HEK293 (cell line): ENCODE results near the gene AGPAT1.

Experiments used
- CTCF ChIA-PET: fragments of 350-600 bp; formaldehyde crosslinking; extraction: SDS; loops from one replicate; lab custom pipeline; 2021; ENCODE audit warnings: antibody characterized with exemption; lab: Yijun Ruan, JAX
- POLR2A ChIA-PET: fragments of 300-600 bp; formaldehyde crosslinking; extraction: SDS; loops from one replicate; lab custom pipeline; 2020; ENCODE audit warnings: antibody characterized with exemption, inconsistent platforms; lab: Yijun Ruan, JAX
- H3K27ac ChIP-seq: fragments of 200-500 bp; sonication (Bioruptor generic); 2 replicates; pipeline ENCODE4 v1.5.1; 2014; ENCODE audit warnings: low read depth, low read length, control low read depth, inconsistent platforms; ENCODE audit errors: extremely low read depth
- H3K36me3 ChIP-seq, 2 experiments: fragments of 200-500 bp in 1 of 2; sonication (Bioruptor generic) in 1 of 2; 1 replicate in 1 of 2; 2 replicates in 1 of 2; pipeline ENCODE4 v1.5.1; 2014 to 2017; ENCODE audit warnings: inconsistent platforms in 2 of 2, low read length in 2 of 2; ENCODE audit not compliant: control insufficient read depth in 2 of 2, insufficient read depth in 1 of 2
- H3K4me1 ChIP-seq: fragments of 200-500 bp; sonication (Bioruptor generic); 2 replicates; pipeline ENCODE4 v1.5.1; 2014; ENCODE audit warnings: mild to moderate bottlenecking, low read length, inconsistent platforms; ENCODE audit not compliant: control insufficient read depth, insufficient read depth
- H3K4me3 ChIP-seq: 2 replicates; pipeline ENCODE4 v1.5.1; 2011; ENCODE audit warnings: low read depth, mild to moderate bottlenecking, control low read depth, low read length, moderate library complexity
- H3K9me3 ChIP-seq: fragments of 200-500 bp; sonication (Bioruptor generic); 2 replicates; pipeline ENCODE4 v1.5.1; 2014; ENCODE audit warnings: low read depth, low read length, inconsistent platforms; ENCODE audit not compliant: control insufficient read depth, insufficient read depth
- BCL11B ChIP-seq: fragments of 450-650 bp; formaldehyde crosslinking; IDR thresholded peaks from 2 replicates; pipeline ENCODE4 v1.5.1; 2016; ENCODE audit warnings: low read depth, missing biosample characterization, missing genetic modification characterization
- EGR2 ChIP-seq: fragments of 450-650 bp; formaldehyde crosslinking; IDR thresholded peaks from 2 replicates; pipeline ENCODE4 v1.5.1; 2016; ENCODE audit warnings: low read depth, missing biosample characterization, missing genetic modification characterization
- GLIS2 ChIP-seq: fragments of 450-650 bp; formaldehyde crosslinking; IDR thresholded peaks from 2 replicates; pipeline ENCODE4 v1.5.1; 2016; ENCODE audit warnings: missing biosample characterization, missing genetic modification characterization
- IKZF3 ChIP-seq: fragments of 450-650 bp; IDR thresholded peaks from 2 replicates; pipeline ENCODE4 v1.5.0; 2018; ENCODE audit warnings: missing biosample characterization, mild to moderate bottlenecking, missing genetic modification characterization, moderate library complexity
- KLF1 ChIP-seq: fragments of 450-650 bp; formaldehyde crosslinking; IDR thresholded peaks from 2 replicates; pipeline ENCODE4 v1.5.1; 2016; ENCODE audit warnings: missing biosample characterization, missing genetic modification characterization
- MYNN ChIP-seq: fragments of 450-650 bp; formaldehyde crosslinking; IDR thresholded peaks from 2 replicates; pipeline ENCODE4 v1.5.1; 2016; ENCODE audit warnings: missing biosample characterization, missing genetic modification characterization, borderline replicate concordance
- PRDM1 ChIP-seq: fragments of 450-650 bp; formaldehyde crosslinking; IDR thresholded peaks from 2 replicates; pipeline ENCODE4; 2016; ENCODE audit warnings: missing biosample characterization, missing genetic modification characterization
- SP3 ChIP-seq: fragments of 450-650 bp; formaldehyde crosslinking; IDR thresholded peaks from 2 replicates; pipeline ENCODE4 v1.5.1; 2016; ENCODE audit warnings: missing biosample characterization, missing genetic modification characterization
- SP7 ChIP-seq: fragments of 450-650 bp; formaldehyde crosslinking; IDR thresholded peaks from 2 replicates; pipeline ENCODE4 v1.5.1; 2016; ENCODE audit warnings: missing biosample characterization, missing genetic modification characterization
- TRIM28 ChIP-seq: IDR thresholded peaks from 2 replicates; pipeline ENCODE4 v1.6.1; 2011; ENCODE audit warnings: low read length, control low read depth, borderline replicate concordance
- ZFP41 ChIP-seq: fragments of 450-650 bp; formaldehyde crosslinking; IDR thresholded peaks from 2 replicates; pipeline ENCODE4 v1.5.1; 2016; ENCODE audit warnings: missing biosample characterization, missing genetic modification characterization, borderline replicate concordance
- ZNF121 ChIP-seq: fragments of 450-650 bp; formaldehyde crosslinking; IDR thresholded peaks from 2 replicates; pipeline ENCODE4 v1.5.1; 2016; ENCODE audit warnings: missing biosample characterization, missing genetic modification characterization
- ZNF239 ChIP-seq: fragments of 450-650 bp; formaldehyde crosslinking; IDR thresholded peaks from 2 replicates; pipeline ENCODE4 v1.5.1; 2016; ENCODE audit warnings: missing biosample characterization, missing genetic modification characterization
- ZNF341 ChIP-seq: fragments of 450-650 bp; formaldehyde crosslinking; IDR thresholded peaks from 2 replicates; pipeline ENCODE4; 2016; ENCODE audit warnings: low read depth, missing biosample characterization, missing genetic modification characterization
- ZNF514 ChIP-seq: fragments of 450-650 bp; formaldehyde crosslinking; IDR thresholded peaks from 2 replicates; pipeline ENCODE4 v1.5.1; 2016; ENCODE audit warnings: missing biosample characterization, missing genetic modification characterization
- ZNF529 ChIP-seq: fragments of 450-650 bp; formaldehyde crosslinking; IDR thresholded peaks from 2 replicates; pipeline ENCODE4 v1.5.1; 2017; ENCODE audit warnings: missing genetic modification characterization, missing biosample characterization; ENCODE audit not compliant: insufficient replicate concordance
- ZNF549 ChIP-seq: fragments of 450-650 bp; IDR thresholded peaks from 2 replicates; pipeline ENCODE4 v1.5.1; 2018; ENCODE audit warnings: missing biosample characterization, missing genetic modification characterization, mild to moderate bottlenecking, inconsistent platforms, moderate library complexity
- ZNF621 ChIP-seq: fragments of 450-650 bp; formaldehyde crosslinking; IDR thresholded peaks from 2 replicates; pipeline ENCODE4 v1.5.1; 2017; ENCODE audit warnings: missing biosample characterization, missing genetic modification characterization
- ZNF768 ChIP-seq: fragments of 450-650 bp; formaldehyde crosslinking; IDR thresholded peaks from 2 replicates; pipeline ENCODE4 v1.5.1; 2018; ENCODE audit warnings: missing biosample characterization, mild to moderate bottlenecking, missing genetic modification characterization
- TF ChIP-seq, protein P1 (sequence below): fragments of 450-650 bp; formaldehyde crosslinking; IDR thresholded peaks from 2 replicates; pipeline ENCODE4 v1.5.1; 2016; ENCODE audit warnings: missing biosample characterization, missing genetic modification characterization
- TF ChIP-seq, protein P2 (sequence below): fragments of 450-650 bp; formaldehyde crosslinking; IDR thresholded peaks from 2 replicates; pipeline ENCODE4 v1.5.1; 2016; ENCODE audit warnings: missing biosample characterization, missing genetic modification characterization
- TF ChIP-seq, protein P3 (sequence below): fragments of 450-650 bp; formaldehyde crosslinking; IDR thresholded peaks from 2 replicates; pipeline ENCODE4 v1.5.1; 2016; ENCODE audit warnings: missing biosample characterization, missing genetic modification characterization
- TF ChIP-seq, protein P4 (sequence below): fragments of 450-650 bp; formaldehyde crosslinking; IDR thresholded peaks from 2 replicates; pipeline ENCODE4 v1.5.1; 2016; ENCODE audit warnings: missing biosample characterization, missing genetic modification characterization

Gene AGPAT1

DNA sequence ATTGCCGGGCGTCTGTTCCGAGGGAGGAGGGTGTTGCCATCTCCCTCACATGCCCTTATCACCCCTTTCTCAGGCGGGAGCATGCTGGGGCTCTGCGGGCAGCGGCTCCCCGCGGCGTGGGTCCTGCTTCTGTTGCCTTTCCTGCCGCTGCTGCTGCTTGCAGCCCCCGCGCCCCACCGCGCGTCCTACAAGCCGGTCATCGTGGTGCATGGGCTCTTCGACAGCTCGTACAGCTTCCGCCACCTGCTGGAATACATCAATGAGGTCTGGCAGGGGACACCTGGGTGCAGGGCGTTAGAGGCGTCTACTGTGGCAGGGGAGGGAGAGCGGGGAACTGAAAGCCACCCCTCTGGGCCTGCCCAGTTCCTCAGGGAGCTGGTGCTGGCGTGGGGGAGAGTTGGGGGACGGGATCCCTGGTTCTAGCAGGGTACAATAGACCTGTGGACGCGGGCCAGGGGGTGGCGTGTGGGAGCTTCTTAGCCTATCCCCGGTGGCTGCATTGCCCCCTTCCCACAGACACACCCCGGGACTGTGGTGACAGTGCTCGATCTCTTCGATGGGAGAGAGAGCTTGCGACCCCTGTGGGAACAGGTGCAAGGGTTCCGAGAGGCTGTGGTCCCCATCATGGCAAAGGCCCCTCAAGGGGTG, 21.2 kb downstream of the AGPAT1 start (continued):
- TF ChIP-seq ZNF239 (tag by site-specific recombination) (no peak), PRDM1 (tag by site-specific recombination) (no peak), ZNF341 (tag by site-specific recombination) (peak; percentile 60), BCL11B (tag by site-specific recombination) (no peak), EGR2 (0 out of 2 replicates have a peak, but pooled peaks have one; percentile 3), ZNF514 (tag by site-specific recombination) (no peak), SP3 (tag by site-specific recombination) (no peak), ZNF621 (no peak), GLIS2 (tag by site-specific recombination) (peak; percentile 78), ZFP41 (tag by site-specific recombination) (no peak)
- TF ChIP-seq, protein P1, sequence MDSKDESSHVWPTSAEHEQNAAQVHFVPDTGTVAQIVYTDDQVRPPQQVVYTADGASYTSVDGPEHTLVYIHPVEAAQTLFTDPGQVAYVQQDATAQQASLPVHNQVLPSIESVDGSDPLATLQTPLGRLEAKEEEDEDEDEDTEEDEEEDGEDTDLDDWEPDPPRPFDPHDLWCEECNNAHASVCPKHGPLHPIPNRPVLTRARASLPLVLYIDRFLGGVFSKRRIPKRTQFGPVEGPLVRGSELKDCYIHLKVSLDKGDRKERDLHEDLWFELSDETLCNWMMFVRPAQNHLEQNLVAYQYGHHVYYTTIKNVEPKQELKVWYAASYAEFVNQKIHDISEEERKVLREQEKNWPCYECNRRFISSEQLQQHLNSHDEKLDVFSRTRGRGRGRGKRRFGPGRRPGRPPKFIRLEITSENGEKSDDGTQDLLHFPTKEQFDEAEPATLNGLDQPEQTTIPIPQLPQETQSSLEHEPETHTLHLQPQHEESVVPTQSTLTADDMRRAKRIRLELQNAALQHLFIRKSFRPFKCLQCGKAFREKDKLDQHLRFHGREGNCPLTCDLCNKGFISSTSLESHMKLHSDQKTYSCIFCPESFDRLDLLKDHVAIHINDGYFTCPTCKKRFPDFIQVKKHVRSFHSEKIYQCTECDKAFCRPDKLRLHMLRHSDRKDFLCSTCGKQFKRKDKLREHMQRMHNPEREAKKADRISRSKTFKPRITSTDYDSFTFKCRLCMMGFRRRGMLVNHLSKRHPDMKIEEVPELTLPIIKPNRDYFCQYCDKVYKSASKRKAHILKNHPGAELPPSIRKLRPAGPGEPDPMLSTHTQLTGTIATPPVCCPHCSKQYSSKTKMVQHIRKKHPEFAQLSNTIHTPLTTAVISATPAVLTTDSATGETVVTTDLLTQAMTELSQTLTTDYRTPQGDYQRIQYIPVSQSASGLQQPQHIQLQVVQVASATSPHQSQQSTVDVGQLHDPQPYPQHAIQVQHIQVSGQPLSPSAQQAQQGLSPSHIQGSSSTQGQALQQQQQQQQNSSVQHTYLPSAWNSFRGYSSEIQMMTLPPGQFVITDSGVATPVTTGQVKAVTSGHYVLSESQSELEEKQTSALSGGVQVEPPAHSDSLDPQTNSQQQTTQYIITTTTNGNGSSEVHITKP (tag by site-specific recombination): peak; percentile 87
- TF ChIP-seq, all 188 proteins: peak for 25

DNA sequence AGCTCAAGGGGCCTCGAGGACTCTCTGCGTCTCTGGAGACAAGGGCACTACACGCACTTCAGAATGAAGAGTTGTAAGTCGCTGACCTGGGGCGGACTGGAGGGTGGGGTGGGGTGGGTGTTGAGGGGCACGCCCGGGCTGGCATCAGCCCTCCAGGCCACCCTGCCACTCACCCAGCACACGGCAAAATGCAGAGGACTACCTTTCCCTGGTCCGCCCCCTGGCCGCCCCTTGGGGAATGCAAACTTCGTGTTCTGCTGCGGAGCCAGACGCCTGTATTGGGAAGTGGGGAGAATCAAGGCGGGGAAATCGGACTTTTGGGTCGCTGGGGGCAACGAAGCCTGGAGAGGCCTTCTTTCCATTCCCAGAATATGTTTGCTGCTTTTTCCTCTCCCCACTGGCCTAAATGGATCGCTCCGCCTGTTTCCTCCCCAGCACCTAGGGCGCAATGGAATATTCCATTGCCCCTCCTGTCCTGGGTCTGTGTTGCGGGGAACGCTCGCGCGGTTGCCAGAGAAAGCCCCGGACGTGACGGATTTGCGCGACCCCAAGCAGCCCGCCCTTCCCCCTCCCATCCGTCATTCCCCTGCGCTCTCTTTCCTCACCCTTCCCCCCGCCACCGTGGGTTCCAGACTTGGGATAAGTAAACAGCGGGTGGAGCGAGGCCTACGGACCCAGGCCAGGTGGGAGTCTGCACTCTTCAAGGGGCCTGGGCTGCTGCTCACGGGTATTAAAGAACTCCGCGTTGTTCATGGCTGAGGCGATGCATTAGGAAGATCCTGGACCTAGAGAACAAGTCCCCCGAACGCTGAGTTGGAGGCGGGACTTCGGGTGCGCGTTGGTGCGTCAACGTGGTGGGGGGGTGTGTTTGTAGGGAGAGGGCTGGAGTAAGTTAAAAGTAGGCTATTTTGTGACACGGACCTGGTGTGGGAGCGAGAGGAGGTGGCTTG, 22.0 kb downstream of the AGPAT1 start, which contains the start of gene PPT2:
Gene PPT2 (plus strand): TSS at position 578 of the 950 bp plus-strand sequence. CDS start 454 bp downstream, outside the sequence.
- ChIA-PET CTCF (interaction anchor here (0.6 to 1.3 kb wide), 8 partner anchors 15 to 1223 kb away, joined by 3 to 21 read pairs (median 6); partner anchors contain the start of genes ATF6B and FKBPL), POLR2A (interaction anchor here (0.6 to 3.4 kb wide), 14 partner anchors 9 to 817 kb away, joined by 3 to 38 read pairs (median 6); partner anchors contain the start of genes AGPAT1, ATF6B, DDX39B and FKBPL)
- peak within 1 kb of the TSS; percentile 66 for H3K4me3 ChIP-seq
- peaks cover 22 to 37% of the 10 kb centered on the region in 2 experiments for H3K36me3 ChIP-seq
- H3K9me3 ChIP-seq: no peaks in the 10 kb centered on the region
- peaks cover 7% of the 10 kb centered on the region; the same call in 1 of the 2 replicates for H3K4me1 ChIP-seq
- peak within 1 kb of the TSS; percentile 80 for H3K27ac ChIP-seq
- TF ChIP-seq ZNF549 (no peak), ZNF121 (tag by site-specific recombination) (peak; percentile 79), SP7 (tag by site-specific recombination) (0 out of 2 replicates have a peak, but pooled peaks have one; percentile 39), MYNN (tag by site-specific recombination) (peak; percentile 68), IKZF3 (tag by site-specific recombination) (peak; percentile 71), TRIM28 (no peak), ZNF529 (tag by site-specific recombination) (no peak), ZNF768 (tag by site-specific recombination) (no peak), ZNF514 (tag by site-specific recombination) (no peak), KLF1 (tag by site-specific recombination) (peak; percentile 96)
- TF ChIP-seq, protein P2, sequence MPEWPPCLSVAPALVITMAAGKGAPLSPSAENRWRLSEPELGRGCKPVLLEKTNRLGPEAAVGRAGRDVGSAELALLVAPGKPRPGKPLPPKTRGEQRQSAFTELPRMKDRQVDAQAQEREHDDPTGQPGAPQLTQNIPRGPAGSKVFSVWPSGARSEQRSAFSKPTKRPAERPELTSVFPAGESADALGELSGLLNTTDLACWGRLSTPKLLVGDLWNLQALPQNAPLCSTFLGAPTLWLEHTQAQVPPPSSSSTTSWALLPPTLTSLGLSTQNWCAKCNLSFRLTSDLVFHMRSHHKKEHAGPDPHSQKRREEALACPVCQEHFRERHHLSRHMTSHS (tag by site-specific recombination): no peak
- TF ChIP-seq, protein P3, sequence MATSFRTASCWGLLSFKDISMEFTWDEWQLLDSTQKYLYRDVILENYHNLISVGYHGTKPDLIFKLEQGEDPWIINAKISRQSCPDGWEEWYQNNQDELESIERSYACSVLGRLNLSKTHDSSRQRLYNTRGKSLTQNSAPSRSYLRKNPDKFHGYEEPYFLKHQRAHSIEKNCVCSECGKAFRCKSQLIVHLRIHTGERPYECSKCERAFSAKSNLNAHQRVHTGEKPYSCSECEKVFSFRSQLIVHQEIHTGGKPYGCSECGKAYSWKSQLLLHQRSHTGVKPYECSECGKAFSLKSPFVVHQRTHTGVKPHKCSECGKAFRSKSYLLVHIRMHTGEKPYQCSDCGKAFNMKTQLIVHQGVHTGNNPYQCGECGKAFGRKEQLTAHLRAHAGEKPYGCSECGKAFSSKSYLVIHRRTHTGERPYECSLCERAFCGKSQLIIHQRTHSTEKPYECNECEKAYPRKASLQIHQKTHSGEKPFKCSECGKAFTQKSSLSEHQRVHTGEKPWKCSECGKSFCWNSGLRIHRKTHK: no peak
- TF ChIP-seq, protein P4, sequence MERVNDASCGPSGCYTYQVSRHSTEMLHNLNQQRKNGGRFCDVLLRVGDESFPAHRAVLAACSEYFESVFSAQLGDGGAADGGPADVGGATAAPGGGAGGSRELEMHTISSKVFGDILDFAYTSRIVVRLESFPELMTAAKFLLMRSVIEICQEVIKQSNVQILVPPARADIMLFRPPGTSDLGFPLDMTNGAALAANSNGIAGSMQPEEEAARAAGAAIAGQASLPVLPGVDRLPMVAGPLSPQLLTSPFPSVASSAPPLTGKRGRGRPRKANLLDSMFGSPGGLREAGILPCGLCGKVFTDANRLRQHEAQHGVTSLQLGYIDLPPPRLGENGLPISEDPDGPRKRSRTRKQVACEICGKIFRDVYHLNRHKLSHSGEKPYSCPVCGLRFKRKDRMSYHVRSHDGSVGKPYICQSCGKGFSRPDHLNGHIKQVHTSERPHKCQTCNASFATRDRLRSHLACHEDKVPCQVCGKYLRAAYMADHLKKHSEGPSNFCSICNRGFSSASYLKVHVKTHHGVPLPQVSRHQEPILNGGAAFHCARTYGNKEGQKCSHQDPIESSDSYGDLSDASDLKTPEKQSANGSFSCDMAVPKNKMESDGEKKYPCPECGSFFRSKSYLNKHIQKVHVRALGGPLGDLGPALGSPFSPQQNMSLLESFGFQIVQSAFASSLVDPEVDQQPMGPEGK (tag by site-specific recombination): peak; percentile 36
